Left lung (tissue), 10 donors: ENCODE data around the gene FRMD4A. TPM values are rescaled to one million over a fixed set of nuclear protein-coding genes. Genes with fewer than 3 reads are reported as not detected.
"Not testable (repeated sequence)": the region's sequence is repeated elsewhere in the genome, so short reads cannot be mapped to it uniquely, and the experiment has no call there.

Experiments used
- ATAC-seq: fragments of 200-7000 bp; cut with Tn5 transposase; one replicate; pipeline ENCODE4 v1.9.1; 2020; ENCODE audit warnings: moderate library complexity
- DNase-seq, 4 donors: peaks; one replicate each; pipeline ENCODE4 v3.0.0-alpha.2; 2013 to 2020
- H3K27ac ChIP-seq, 2 donors: fragments of 200-600 bp; sonication (generic) in 1 of 2; one replicate each; pipeline versions ENCODE4 v1.5.0 to v1.8.0; 2020 to 2021
- H3K27me3 ChIP-seq, 2 donors: fragments of 200-600 bp; sonication (generic) in 1 of 2; one replicate each; pipeline versions ENCODE4 v1.5.0 to v1.8.0; 2020 to 2021
- H3K36me3 ChIP-seq, 2 donors: fragments of 200-600 bp; sonication (generic) in 1 of 2; one replicate each; pipeline versions ENCODE4 v1.5.0 to v1.8.0; 2020 to 2021
- H3K4me1 ChIP-seq, 2 donors: fragments of 200-600 bp; one replicate each; pipeline ENCODE4 v1.8.0; 2021
- H3K4me3 ChIP-seq, 2 donors: fragments of 200-600 bp; sonication (generic) in 1 of 2; one replicate each; pipeline versions ENCODE4 v1.5.0 to v1.8.0; 2020 to 2021; ENCODE audit warnings: mild to moderate bottlenecking in 1 of 2
- H3K9me3 ChIP-seq, 2 donors: fragments of 200-600 bp; sonication (generic) in 1 of 2; one replicate each; pipeline versions ENCODE4 v1.5.0 to v1.8.0; 2020 to 2021
- CTCF ChIP-seq, 2 donors: fragments of 200-600 bp; sonication (generic) in 1 of 2; IDR thresholded peaks; one replicate each; pipeline versions ENCODE4 v1.5.0 to v1.8.0; 2021; ENCODE audit warnings: antibody characterized with exemption in 2 of 2
- intact Hi-C, 2 donors: fragments of 100-400 bp; cut with DNase I; formaldehyde crosslinking; loops; one replicate each; pipeline versions ENCODE4 v1.11.2 to v1.14.2; 2022
- polyA plus RNA-seq, 6 donors: library from polyadenylated mRNA; unstranded; fragments of 120-200 nt; gene quantifications; one replicate each; pipeline ENCODE4 v1.2.1, GENCODE V29; 2013; ENCODE audit not compliant: insufficient read length in 6 of 6
- total RNA-seq, 2 donors: library from RNA; stranded (reverse); fragmentation: NEBNext Ultra II Directional; extraction: Animal tissue kit (Norgen Biotek cat#: 25700); gene quantifications; one replicate each; pipeline ENCODE4 v1.2.1, GENCODE V29; 2021
- donor health status: DM: no; HTN: yes; CAD: no.
- donor health status: DM: no; HTN: no; CAD: no.

FRMD4A gene
- total and polyA plus RNA-seq, 8 donors, result 33.9 to 62.8 (median 57.0) TPM

- no peak for DNase-seq
- no peak overlapping the region for H3K27ac ChIP-seq
- no peaks in the 10 kb centered on the region for H3K4me1 ChIP-seq
- TF ChIP-seq CTCF (IDR thresholded peaks at IDR 0.05), result no peak
- intact Hi-C loops, result loop anchor here (10.0 kb wide), 2 partner anchors 97 to 157 kb away; no protein-coding TSS in a partner anchor
- no peaks in the 10 kb centered on the region for H3K9me3 ChIP-seq
- ATAC-seq, result no peak
- H3K4me3 ChIP-seq, result no peak overlapping the region
- no peaks in the 10 kb centered on the region for H3K36me3 ChIP-seq
- no peaks in the 10 kb centered on the region for H3K27me3 ChIP-seq
Measured at GRCh38 chr10:13771992-13772391, 558.7 kb downstream of the FRMD4A start.

- Histone ChIP-seq H3K9me3 (no peaks in the 10 kb centered on the region), H3K4me3 (no peak overlapping the region), H3K4me1 (no peaks in the 10 kb centered on the region), H3K36me3 (no peaks in the 10 kb centered on the region), H3K27me3 (no peaks in the 10 kb centered on the region), H3K27ac (no peak overlapping the region)
- intact Hi-C loops, result loop anchor here (10.0 kb wide), 2 partner anchors 96 to 156 kb away; no protein-coding TSS in a partner anchor
- no peak for TF ChIP-seq CTCF (IDR thresholded peaks at IDR 0.05)
- ATAC-seq, result no peak
- no peak for DNase-seq
Measured at GRCh38 chr10:13770760-13771493, 559.8 kb downstream of the FRMD4A start.

- TF ChIP-seq CTCF (IDR thresholded peaks at IDR 0.05), result no peak
- Histone ChIP-seq H3K4me3 (no peak overlapping the region), H3K27ac (no peak overlapping the region), H3K36me3 (no peaks in the 10 kb centered on the region), H3K9me3 (no peaks in the 10 kb centered on the region), H3K27me3 (no peaks in the 10 kb centered on the region), H3K4me1 (no peaks in the 10 kb centered on the region)
- intact Hi-C loops, result loop anchor here (10.0 kb wide), 2 partner anchors 95 to 155 kb away; no protein-coding TSS in a partner anchor
- DNase-seq, result no peak
- no peak for ATAC-seq
Measured at GRCh38 chr10:13769946-13770345, 560.8 kb downstream of the FRMD4A start.

- no peaks in the 10 kb centered on the region for H3K36me3 ChIP-seq
- no peak for TF ChIP-seq CTCF (IDR thresholded peaks at IDR 0.05)
- no peaks in the 10 kb centered on the region for H3K4me1 ChIP-seq
- DNase-seq, result no peak
- no peak overlapping the region for H3K4me3 ChIP-seq
- intact Hi-C loops, result no loop called here
- no peak overlapping the region for H3K27ac ChIP-seq
- ATAC-seq, result no peak
- H3K9me3 ChIP-seq, result no peaks in the 10 kb centered on the region
- no peaks in the 10 kb centered on the region for H3K27me3 ChIP-seq
Measured at GRCh38 chr10:13767676-13768178, 563.0 kb downstream of the FRMD4A start.

GRCh38 chr10:13767148-13767547 lies 563.6 kb downstream of the FRMD4A start:
- not testable (repeated sequence) for H3K27ac ChIP-seq

More at GRCh38 chr10:13767148-13767547, 563.6 kb downstream of the FRMD4A start:
- intact Hi-C loops, H3K4me1 ChIP-seq, H3K27me3 ChIP-seq, H3K36me3 ChIP-seq, H3K4me3 ChIP-seq, DNase-seq, ATAC-seq, H3K9me3 ChIP-seq: not testable (repeated sequence)
